GM21786 (cell line): ENCODE data around the gene MINPP1.
A peak's percentile ranks its signal among the peaks of the same experiment; 100 is the strongest.
"Not testable (repeated sequence)": the region's sequence is repeated elsewhere in the genome, so short reads cannot be mapped to it uniquely, and the experiment has no call there.

Experiments
- ATAC-seq: cut with Tn5 transposase; IDR thresholded peaks from one replicate; pipeline ENCODE4 v1.9.1; 2021; ENCODE audit not compliant: unreplicated experiment

MINPP1 gene

GRCh38 chr10:87504640-87505365, at the start of gene MINPP1:
MINPP1 (plus strand) TSS chr10:87504893; CDS start chr10:87504916, 23 bp downstream.
- peak; percentile 88 for ATAC-seq

GRCh38 chr10:87456586-87457220, 48.0 kb upstream of the MINPP1 start:
- not testable (repeated sequence) for ATAC-seq

- not testable (repeated sequence) for ATAC-seq
These were observed 42.9 kb upstream of the MINPP1 start for GRCh38 chr10:87461751-87462150.

- not testable (repeated sequence) for ATAC-seq
These were observed 37.8 kb upstream of the MINPP1 start for GRCh38 chr10:87466849-87467248.

GRCh38 chr10:87488733-87489132, 16.0 kb upstream of the MINPP1 start:
- ATAC-seq = not testable (repeated sequence)

- not testable (repeated sequence) for ATAC-seq
These were observed 14.4 kb upstream of the MINPP1 start for GRCh38 chr10:87490285-87490684.

GRCh38 chr10:87492450-87492849, 12.2 kb upstream of the MINPP1 start:
- ATAC-seq = not testable (repeated sequence)

GRCh38 chr10:87495446-87495845, 9.2 kb upstream of the MINPP1 start:
- ATAC-seq = not testable (repeated sequence)

- not testable (repeated sequence) for ATAC-seq
These were observed 7.3 kb upstream of the MINPP1 start for GRCh38 chr10:87497386-87497785.

GRCh38 chr10:87498106-87498789, 6.4 kb upstream of the MINPP1 start:
- not testable (repeated sequence) for ATAC-seq

GRCh38 chr10:87500646-87501048, 4.0 kb upstream of the MINPP1 start:
- ATAC-seq = no peak

GRCh38 chr10:87503401-87503800, 1.3 kb upstream of the MINPP1 start:
- no peak for ATAC-seq

GRCh38 chr10:87503886-87504285, 807 bp upstream of the MINPP1 start:
- no peak for ATAC-seq

GRCh38 chr10:87504307-87504639, 420 bp upstream of the MINPP1 start:
- ATAC-seq = no peak

- peak; percentile 65 for ATAC-seq
These were observed 846 bp downstream of the MINPP1 start for GRCh38 chr10:87505366-87506111.

GRCh38 chr10:87506956-87507355, 2.3 kb downstream of the MINPP1 start:
- no peak for ATAC-seq

GRCh38 chr10:87507879-87508483, 3.3 kb downstream of the MINPP1 start:
- no peak for ATAC-seq

- no peak for ATAC-seq
These were observed 4.1 kb downstream of the MINPP1 start for GRCh38 chr10:87508837-87509236.

GRCh38 chr10:87510025-87510424, 5.3 kb downstream of the MINPP1 start:
- ATAC-seq = no peak

GRCh38 chr10:87511526-87511925, 6.8 kb downstream of the MINPP1 start:
- ATAC-seq = no peak

- no peak for ATAC-seq
These were observed 14.2 kb downstream of the MINPP1 start for GRCh38 chr10:87518937-87519336.
